HL-60 (cell line): ENCODE measurements around the gene TNRC6A.

Experiments used
- GABPA ChIP-seq: IDR thresholded peaks from 2 replicates; pipeline ENCODE4 v1.6.1; 2012; ENCODE audit warnings: low read depth
- POLR2AphosphoS5 ChIP-seq: IDR thresholded peaks from 2 replicates; pipeline ENCODE4 v1.6.1; 2012; ENCODE audit warnings: low read depth
- SPI1 ChIP-seq: IDR thresholded peaks from 2 replicates; pipeline ENCODE4 v1.6.1; 2012; ENCODE audit warnings: low read depth, mild to moderate bottlenecking, borderline replicate concordance
- TF ChIP-seq, protein P1 (sequence below): IDR thresholded peaks from one replicate; pipeline ENCODE4 v1.5.1; 2011; ENCODE audit warnings: low read length, control low read depth, inconsistent platforms; ENCODE audit not compliant: insufficient read depth
- TF ChIP-seq, protein P2 (sequence below): IDR thresholded peaks from 2 replicates; pipeline ENCODE4 v1.6.1; 2012; ENCODE audit warnings: low read depth; ENCODE audit not compliant: insufficient replicate concordance

DNA sequence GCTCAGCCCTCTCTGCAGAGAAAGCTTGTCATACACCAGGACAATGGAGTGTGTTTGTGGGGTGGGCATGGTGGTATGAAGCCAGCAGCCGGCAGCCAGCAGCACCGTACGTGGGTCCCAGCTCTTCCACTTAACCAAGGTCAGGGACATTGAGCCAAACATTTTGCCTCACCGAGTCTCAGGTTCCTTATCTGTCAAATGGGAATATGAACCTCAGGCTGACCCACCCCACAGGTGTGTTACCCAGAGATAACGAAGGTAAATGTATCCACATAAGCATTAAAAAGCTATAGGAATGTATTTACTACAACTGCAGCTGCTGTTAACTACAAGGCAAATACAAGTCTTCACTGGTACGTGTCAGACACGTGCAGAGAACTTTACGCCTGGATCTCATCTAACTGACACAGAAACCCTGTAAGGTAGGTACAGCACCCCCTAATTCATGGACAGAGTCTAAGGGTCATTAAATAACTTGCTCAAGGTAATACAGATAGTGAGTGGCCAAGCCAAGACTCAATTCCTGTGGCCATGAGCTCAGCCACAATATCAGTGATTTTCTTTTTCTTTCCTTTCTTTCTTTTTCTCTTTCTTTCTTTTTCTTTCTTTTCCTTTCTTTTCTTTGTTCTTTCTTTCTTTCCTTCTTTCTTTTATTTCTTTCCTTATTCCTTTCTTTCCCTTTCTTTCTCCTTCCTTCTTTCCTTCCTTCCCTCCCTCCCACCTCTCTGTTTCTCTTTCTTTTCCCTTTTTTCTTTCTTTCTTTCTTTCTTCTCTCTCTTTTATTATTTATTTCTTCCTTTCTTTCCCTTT, 117.3 kb downstream of the TNRC6A start:
- TF ChIP-seq, protein P1, sequence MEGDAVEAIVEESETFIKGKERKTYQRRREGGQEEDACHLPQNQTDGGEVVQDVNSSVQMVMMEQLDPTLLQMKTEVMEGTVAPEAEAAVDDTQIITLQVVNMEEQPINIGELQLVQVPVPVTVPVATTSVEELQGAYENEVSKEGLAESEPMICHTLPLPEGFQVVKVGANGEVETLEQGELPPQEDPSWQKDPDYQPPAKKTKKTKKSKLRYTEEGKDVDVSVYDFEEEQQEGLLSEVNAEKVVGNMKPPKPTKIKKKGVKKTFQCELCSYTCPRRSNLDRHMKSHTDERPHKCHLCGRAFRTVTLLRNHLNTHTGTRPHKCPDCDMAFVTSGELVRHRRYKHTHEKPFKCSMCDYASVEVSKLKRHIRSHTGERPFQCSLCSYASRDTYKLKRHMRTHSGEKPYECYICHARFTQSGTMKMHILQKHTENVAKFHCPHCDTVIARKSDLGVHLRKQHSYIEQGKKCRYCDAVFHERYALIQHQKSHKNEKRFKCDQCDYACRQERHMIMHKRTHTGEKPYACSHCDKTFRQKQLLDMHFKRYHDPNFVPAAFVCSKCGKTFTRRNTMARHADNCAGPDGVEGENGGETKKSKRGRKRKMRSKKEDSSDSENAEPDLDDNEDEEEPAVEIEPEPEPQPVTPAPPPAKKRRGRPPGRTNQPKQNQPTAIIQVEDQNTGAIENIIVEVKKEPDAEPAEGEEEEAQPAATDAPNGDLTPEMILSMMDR: no peak
- TF ChIP-seq POLR2AphosphoS5: no peak
- TF ChIP-seq, protein P2, sequence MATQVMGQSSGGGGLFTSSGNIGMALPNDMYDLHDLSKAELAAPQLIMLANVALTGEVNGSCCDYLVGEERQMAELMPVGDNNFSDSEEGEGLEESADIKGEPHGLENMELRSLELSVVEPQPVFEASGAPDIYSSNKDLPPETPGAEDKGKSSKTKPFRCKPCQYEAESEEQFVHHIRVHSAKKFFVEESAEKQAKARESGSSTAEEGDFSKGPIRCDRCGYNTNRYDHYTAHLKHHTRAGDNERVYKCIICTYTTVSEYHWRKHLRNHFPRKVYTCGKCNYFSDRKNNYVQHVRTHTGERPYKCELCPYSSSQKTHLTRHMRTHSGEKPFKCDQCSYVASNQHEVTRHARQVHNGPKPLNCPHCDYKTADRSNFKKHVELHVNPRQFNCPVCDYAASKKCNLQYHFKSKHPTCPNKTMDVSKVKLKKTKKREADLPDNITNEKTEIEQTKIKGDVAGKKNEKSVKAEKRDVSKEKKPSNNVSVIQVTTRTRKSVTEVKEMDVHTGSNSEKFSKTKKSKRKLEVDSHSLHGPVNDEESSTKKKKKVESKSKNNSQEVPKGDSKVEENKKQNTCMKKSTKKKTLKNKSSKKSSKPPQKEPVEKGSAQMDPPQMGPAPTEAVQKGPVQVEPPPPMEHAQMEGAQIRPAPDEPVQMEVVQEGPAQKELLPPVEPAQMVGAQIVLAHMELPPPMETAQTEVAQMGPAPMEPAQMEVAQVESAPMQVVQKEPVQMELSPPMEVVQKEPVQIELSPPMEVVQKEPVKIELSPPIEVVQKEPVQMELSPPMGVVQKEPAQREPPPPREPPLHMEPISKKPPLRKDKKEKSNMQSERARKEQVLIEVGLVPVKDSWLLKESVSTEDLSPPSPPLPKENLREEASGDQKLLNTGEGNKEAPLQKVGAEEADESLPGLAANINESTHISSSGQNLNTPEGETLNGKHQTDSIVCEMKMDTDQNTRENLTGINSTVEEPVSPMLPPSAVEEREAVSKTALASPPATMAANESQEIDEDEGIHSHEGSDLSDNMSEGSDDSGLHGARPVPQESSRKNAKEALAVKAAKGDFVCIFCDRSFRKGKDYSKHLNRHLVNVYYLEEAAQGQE: no peak
- no peak for TF ChIP-seq GABPA
- no peak for TF ChIP-seq SPI1
